Heart left ventricle (tissue), 16 donors: ENCODE data around the gene BPIFA2. TPM values are rescaled to one million over a fixed set of nuclear protein-coding genes. Genes with fewer than 3 reads are reported as not detected.

Experiments
- ATAC-seq, 4 donors: fragments of 200-7000 bp; cut with Tn5 transposase; one replicate each; pipeline ENCODE4 v1.9.1; 2020 to 2022; ENCODE audit warnings: moderate library complexity in 4 of 4, mild to moderate bottlenecking in 3 of 4, moderate number of reproducible peaks in 1 of 4
- DNase-seq, 5 donors: peaks; one replicate each; pipeline ENCODE4 v3.0.0-alpha.2; 2020
- H3K27ac ChIP-seq, 12 donors: fragments of 200-600 bp; sonication (generic) in 4 of 12; one replicate each; pipeline versions ENCODE4 v1.5.0 to v1.8.0; 2016 to 2022; ENCODE audit warnings: mild to moderate bottlenecking in 2 of 12
- H3K27me3 ChIP-seq, 9 donors: fragments of 200-600 bp; sonication (generic) in 2 of 9; one replicate each; pipeline versions ENCODE4 v1.5.1 to v1.8.0; 2016 to 2022; ENCODE audit warnings: mild to moderate bottlenecking in 3 of 9
- H3K36me3 ChIP-seq, 9 donors: fragments of 200-600 bp; sonication (generic) in 2 of 9; one replicate each; pipeline versions ENCODE4 v1.5.0 to v1.8.0; 2018 to 2022; ENCODE audit warnings: mild to moderate bottlenecking in 2 of 9
- H3K4me1 ChIP-seq, 12 donors: fragments of 200-600 bp; sonication (generic) in 4 of 12; one replicate each; pipeline versions ENCODE4 v1.5.0 to v1.8.0; 2016 to 2022; ENCODE audit warnings: mild to moderate bottlenecking in 3 of 12
- H3K4me3 ChIP-seq, 12 donors: fragments of 200-600 bp; sonication (generic) in 4 of 12; one replicate each; pipeline versions ENCODE4 v1.5.0 to v1.8.0; 2017 to 2022; ENCODE audit warnings: mild to moderate bottlenecking in 9 of 12, moderate library complexity in 4 of 12
- H3K9me3 ChIP-seq, 12 donors: fragments of 200-600 bp; sonication (generic) in 4 of 12; one replicate each; pipeline versions ENCODE4 v1.5.0 to v1.8.0; 2016 to 2022; ENCODE audit warnings: mild to moderate bottlenecking in 1 of 12
- POLR2A ChIP-seq, 2 donors: fragments of 450-650 bp; IDR thresholded peaks; one replicate each; pipeline ENCODE4 v1.6.1; 2017; ENCODE audit warnings: antibody characterized with exemption in 2 of 2, mild to moderate bottlenecking in 2 of 2, moderate library complexity in 2 of 2
- WGBS, 4 donors: extraction: QIAGEN DNeasy Blood & Tissue Kit in 2 of 4; methylation state at CpG; one replicate each; pipeline versions ENCODE4 v1.1.5 to v1.1.7; 2013 to 2018; 5-methylcytosine and 5-hydroxymethylcytosine counted together
- intact Hi-C, 10 donors: fragments of 100-400 bp; cut with DNase I; formaldehyde crosslinking; loops; one replicate each; pipeline versions ENCODE4 v1.11.1 to v1.14.2; 2022
- polyA plus RNA-seq, 2 donors: library from polyadenylated mRNA; stranded (reverse); fragments of 200-250 nt; gene quantifications; one replicate each; pipeline ENCODE4 v1.2.3, GENCODE V29; 2013
- total RNA-seq, 9 donors: library from RNA; depleted of rRNA in 2 of 9; stranded (reverse); fragments of >200 nt in 2 of 9; fragmentation: NEBNext Ultra II Directional in 3 of 9; extraction: Animal tissue kit (Norgen Biotek cat#: 25700) in 3 of 9; gene quantifications; one replicate each; pipeline versions ENCODE4 v1.1.0 to v1.2.4, GENCODE V29; 2016 to 2023
- TF ChIP-seq, protein P1 (sequence below), 12 donors: fragments of 200-600 bp; sonication (generic) in 4 of 12; IDR thresholded peaks; one replicate each; pipeline versions ENCODE4 v1.5.0 to v1.8.0; 2018 to 2022; ENCODE audit warnings: antibody characterized with exemption in 12 of 12, mild to moderate bottlenecking in 5 of 12
- donor health status: ischemic (EF 13 %, LVEDD 7.1; RV severe dilation, severe dysfunction).
- donor health status: healthy with polysubstance abuse.
- donor health status: DM: no; HTN: yes; CAD: no.
- donor health status: DM: no; HTN: no; CAD: no.
- donor health status: ischemic (EF 25% LVEDD 6.9; RV normal size, moderate dysfunction).
- donor health status: ischemic (EF 25% LVEDD 5.7; RV mildly dilated, moderate dysfunction).
- donor health status: healthy.
- donor health status: DM: yes; HTN: yes; CAD: no.
- donor health status: ischemic (EF 35%, LVEDD 5.7; RV mildly dilated, moderate dysfunction).
- donor health status: nonischemic (EF 11% LVEDD 7.7; RV severe dilation, severe dysfunction).
- donor health status: DM: yes; HTN: yes; CAD: no.
- donor health status: PGD.
- donor health status: ischemic (EF 29% LVEDD 5.4; RV normal size, mild dysfunction).
- donor health status: nonischemic (EF 23%, LVEDD 6.1; RV moderate dilation, normal function).

Gene BPIFA2
- total and polyA plus RNA-seq, 11 donors = not detected

GRCh38 chr20:33159713-33160112 lies 8.2 kb upstream of the BPIFA2 start:
- Histone ChIP-seq H3K4me1 (no peaks in the 10 kb centered on the region), H3K9me3 (no peaks in the 10 kb centered on the region), H3K4me3 (no peak overlapping the region), H3K27ac (no peak overlapping the region), H3K36me3 (no peaks in the 10 kb centered on the region), H3K27me3 (peaks cover 0 to 20% (median 0%) of the 10 kb centered on the region in 9 donors)
- no peak for ATAC-seq
- 69 to 78% (median 73%) methylated on average over 2 to 3 of the region's 3 CpGs for WGBS, 4 donors
- intact Hi-C loops = no loop called here
- DNase-seq = no peak
- TF ChIP-seq, protein P1, sequence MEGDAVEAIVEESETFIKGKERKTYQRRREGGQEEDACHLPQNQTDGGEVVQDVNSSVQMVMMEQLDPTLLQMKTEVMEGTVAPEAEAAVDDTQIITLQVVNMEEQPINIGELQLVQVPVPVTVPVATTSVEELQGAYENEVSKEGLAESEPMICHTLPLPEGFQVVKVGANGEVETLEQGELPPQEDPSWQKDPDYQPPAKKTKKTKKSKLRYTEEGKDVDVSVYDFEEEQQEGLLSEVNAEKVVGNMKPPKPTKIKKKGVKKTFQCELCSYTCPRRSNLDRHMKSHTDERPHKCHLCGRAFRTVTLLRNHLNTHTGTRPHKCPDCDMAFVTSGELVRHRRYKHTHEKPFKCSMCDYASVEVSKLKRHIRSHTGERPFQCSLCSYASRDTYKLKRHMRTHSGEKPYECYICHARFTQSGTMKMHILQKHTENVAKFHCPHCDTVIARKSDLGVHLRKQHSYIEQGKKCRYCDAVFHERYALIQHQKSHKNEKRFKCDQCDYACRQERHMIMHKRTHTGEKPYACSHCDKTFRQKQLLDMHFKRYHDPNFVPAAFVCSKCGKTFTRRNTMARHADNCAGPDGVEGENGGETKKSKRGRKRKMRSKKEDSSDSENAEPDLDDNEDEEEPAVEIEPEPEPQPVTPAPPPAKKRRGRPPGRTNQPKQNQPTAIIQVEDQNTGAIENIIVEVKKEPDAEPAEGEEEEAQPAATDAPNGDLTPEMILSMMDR (IDR thresholded peaks at IDR 0.05) = no peak
- no peak for TF ChIP-seq POLR2A (IDR thresholded peaks at IDR 0.05)

- DNase-seq (no peak), ATAC-seq (no peak)
- TF ChIP-seq POLR2A (IDR thresholded peaks at IDR 0.05) = no peak
- TF ChIP-seq, protein P1 (IDR thresholded peaks at IDR 0.05) = no peak
- no peak overlapping the region for H3K27ac ChIP-seq
- peaks cover 0 to 20% (median 0%) of the 10 kb centered on the region in 9 donors for H3K27me3 ChIP-seq
- no peaks in the 10 kb centered on the region for H3K9me3 ChIP-seq
- no peak overlapping the region for H3K4me3 ChIP-seq
- 75 to 88% (median 81%) methylated on average over 5 of the region's 5 CpGs for WGBS, 4 donors
- intact Hi-C loops = no loop called here
- H3K4me1 ChIP-seq = no peaks in the 10 kb centered on the region
- no peaks in the 10 kb centered on the region for H3K36me3 ChIP-seq
These were observed 7.3 kb upstream of the BPIFA2 start for GRCh38 chr20:33160681-33161080.

GRCh38 chr20:33162313-33162712 lies 5.6 kb upstream of the BPIFA2 start:
- no peaks in the 10 kb centered on the region for H3K4me1 ChIP-seq
- H3K27ac ChIP-seq = no peak overlapping the region
- no peaks in the 10 kb centered on the region for H3K9me3 ChIP-seq
- DNase-seq = no peak
- TF ChIP-seq, protein P1 (IDR thresholded peaks at IDR 0.05) = no peak
- TF ChIP-seq POLR2A (IDR thresholded peaks at IDR 0.05) = no peak
- no peak overlapping the region for H3K4me3 ChIP-seq
- ATAC-seq = no peak
- intact Hi-C loops = no loop called here
- WGBS, 4 donors = 79 to 89% (median 85%) methylated on average over 6 of the region's 6 CpGs
- peaks cover 0 to 14% (median 0%) of the 10 kb centered on the region in 9 donors for H3K27me3 ChIP-seq
- no peaks in the 10 kb centered on the region for H3K36me3 ChIP-seq

- Histone ChIP-seq H3K4me1 (no peaks in the 10 kb centered on the region), H3K27me3 (peaks cover 0 to 12% (median 0%) of the 10 kb centered on the region in 9 donors), H3K9me3 (no peaks in the 10 kb centered on the region), H3K36me3 (no peaks in the 10 kb centered on the region), H3K27ac (no peak overlapping the region), H3K4me3 (no peak overlapping the region)
- 56 to 57% (median 57%) methylated on average over 5 of the region's 5 CpGs for WGBS, 4 donors
- TF ChIP-seq, protein P1 (IDR thresholded peaks at IDR 0.05) = no peak
- TF ChIP-seq POLR2A (IDR thresholded peaks at IDR 0.05) = no peak
- intact Hi-C loops = no loop called here
- ATAC-seq (no peak), DNase-seq (no peak)
These were observed 5.2 kb upstream of the BPIFA2 start for GRCh38 chr20:33162753-33163152.
